DMS153 (cell line): Measurements from ENCODE around the gene CC2D2B.
"Not testable (repeated sequence)": the region's sequence is repeated elsewhere in the genome, so short reads cannot be mapped to it uniquely, and the experiment has no call there.

Experiments used
- DNase-seq: peaks from one replicate; lab custom pipeline; 2025; lab: John Stamatoyannopoulos, UW

The CC2D2B gene

GRCh38 chr10:95907456-95908253 is at the start of gene CC2D2B:
Gene CC2D2B (plus strand): TSS chr10:95907975. CDS start chr10:95911324, 3,349 bp downstream.
- DNase-seq = peak; percentile 7

GRCh38 chr10:95860166-95860940 is 47.4 kb upstream of the CC2D2B start:
- no peak for DNase-seq

GRCh38 chr10:95861386-95861785 is 46.4 kb upstream of the CC2D2B start:
- DNase-seq = no peak

GRCh38 chr10:95864906-95865813 is 42.6 kb upstream of the CC2D2B start:
- DNase-seq = no peak

GRCh38 chr10:95865814-95866466 is 41.8 kb upstream of the CC2D2B start:
- no peak for DNase-seq

GRCh38 chr10:95866467-95866842 is 41.3 kb upstream of the CC2D2B start:
- DNase-seq = no peak

- DNase-seq = no peak
Observed at GRCh38 chr10:95867866-95868265, 39.9 kb upstream of the CC2D2B start.

- no peak for DNase-seq
Observed at GRCh38 chr10:95872158-95872711, 35.5 kb upstream of the CC2D2B start.

- no peak for DNase-seq
Observed at GRCh38 chr10:95873139-95873538, 34.6 kb upstream of the CC2D2B start.

- no peak for DNase-seq
Observed at GRCh38 chr10:95873651-95874050, 34.1 kb upstream of the CC2D2B start.

GRCh38 chr10:95874783-95875182 is 33.0 kb upstream of the CC2D2B start:
- not testable (repeated sequence) for DNase-seq

GRCh38 chr10:95876756-95877155 is 31.0 kb upstream of the CC2D2B start:
- no peak for DNase-seq

- no peak for DNase-seq
Observed at GRCh38 chr10:95877881-95878280, 29.9 kb upstream of the CC2D2B start.

- DNase-seq = no peak
Observed at GRCh38 chr10:95880704-95881103, 27.1 kb upstream of the CC2D2B start.

- no peak for DNase-seq
Observed at GRCh38 chr10:95881316-95881715, 26.5 kb upstream of the CC2D2B start.

- no peak for DNase-seq
Observed at GRCh38 chr10:95889830-95890229, 17.9 kb upstream of the CC2D2B start.

- DNase-seq = no peak
Observed at GRCh38 chr10:95896071-95896850, 11.5 kb upstream of the CC2D2B start.

GRCh38 chr10:95905897-95906580 is 1.7 kb upstream of the CC2D2B start:
- not testable (repeated sequence) for DNase-seq

- no peak for DNase-seq
Observed at GRCh38 chr10:95906677-95907455, 909 bp upstream of the CC2D2B start.
